GM19397 (cell line): Measurements from ENCODE around the gene PITPNM2.
"Not testable (repeated sequence)": the region's sequence is repeated elsewhere in the genome, so short reads cannot be mapped to it uniquely, and the experiment has no call there.

Experiments
- ATAC-seq: cut with Tn5 transposase; IDR thresholded peaks from one replicate; pipeline ENCODE4 v1.9.1; 2021; ENCODE audit warnings: mild to moderate bottlenecking, moderate library complexity; ENCODE audit not compliant: unreplicated experiment

PITPNM2 gene

DNA sequence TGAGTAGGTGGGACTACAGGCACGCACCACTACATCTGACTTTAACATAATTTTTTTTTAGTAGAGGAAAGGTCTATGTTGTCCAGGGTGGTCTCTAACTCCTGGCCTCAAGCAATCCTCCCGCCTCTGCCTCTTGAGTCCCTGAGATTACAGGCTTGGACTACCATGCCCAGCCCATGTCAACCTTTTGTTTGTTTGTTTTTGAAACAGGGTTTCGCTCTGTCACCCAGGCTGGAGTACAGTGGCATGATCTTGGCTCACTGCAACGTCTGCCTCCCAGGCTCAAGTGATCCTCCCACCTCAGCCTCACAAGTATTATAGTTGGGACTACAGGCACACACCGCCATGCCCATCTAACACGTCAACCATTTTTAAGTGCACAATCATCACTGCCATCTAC is 29.2 kb downstream of the PITPNM2 start:
- ATAC-seq: no peak

DNA sequence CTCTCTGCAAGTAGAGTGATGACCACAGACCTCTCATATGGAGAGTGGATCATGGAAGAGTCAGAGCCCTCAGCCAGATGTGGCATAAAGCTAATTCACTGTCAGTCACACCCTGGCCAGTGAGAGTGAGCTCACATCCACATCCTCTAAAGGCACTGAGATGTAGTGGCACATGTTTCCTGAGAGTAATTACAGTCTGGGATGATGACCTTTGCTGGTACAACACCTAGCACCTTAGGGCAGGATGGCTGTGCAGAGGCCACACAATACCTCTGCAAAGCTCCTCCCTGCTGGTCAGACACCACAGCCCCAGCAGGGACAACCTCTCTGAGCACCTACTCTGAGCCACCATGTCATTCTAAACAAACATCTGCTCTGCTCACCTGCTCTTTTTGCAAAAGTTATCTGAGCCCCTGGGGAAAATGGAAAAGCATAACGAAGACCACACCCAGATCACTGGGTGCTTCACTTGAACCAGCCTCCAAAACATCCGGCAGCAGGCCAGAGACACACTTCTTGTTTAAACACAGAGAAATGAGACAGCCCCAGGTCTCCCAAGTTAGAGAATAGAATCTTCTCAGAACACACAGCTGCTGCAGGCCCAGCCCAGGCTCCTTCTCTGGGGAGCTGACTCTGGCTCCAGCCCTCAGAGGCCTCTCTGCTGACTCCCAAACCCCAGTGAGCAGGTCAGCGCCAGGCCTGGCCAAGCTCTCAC is 30.3 kb downstream of the PITPNM2 start:
- ATAC-seq: no peak

DNA sequence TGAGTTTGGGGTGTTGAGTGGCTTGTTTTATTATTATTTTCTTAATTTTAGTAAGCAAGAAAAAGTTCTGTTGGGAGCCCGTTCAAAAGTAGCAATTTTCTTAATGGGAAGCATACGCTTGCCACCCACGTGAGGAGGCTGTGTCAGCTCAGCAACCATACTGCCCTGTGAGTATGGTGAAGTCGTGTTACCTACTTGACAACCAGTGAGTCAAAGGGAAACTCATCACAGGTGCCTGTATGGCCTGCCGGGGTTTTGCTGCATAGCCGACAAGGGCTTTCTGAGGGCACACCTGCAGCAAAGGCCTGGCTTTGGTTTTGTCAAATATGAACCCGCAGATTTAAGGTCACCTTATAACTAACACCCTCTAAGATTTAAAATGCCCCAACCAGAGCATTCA is 31.1 kb downstream of the PITPNM2 start:
- no peak for ATAC-seq

DNA sequence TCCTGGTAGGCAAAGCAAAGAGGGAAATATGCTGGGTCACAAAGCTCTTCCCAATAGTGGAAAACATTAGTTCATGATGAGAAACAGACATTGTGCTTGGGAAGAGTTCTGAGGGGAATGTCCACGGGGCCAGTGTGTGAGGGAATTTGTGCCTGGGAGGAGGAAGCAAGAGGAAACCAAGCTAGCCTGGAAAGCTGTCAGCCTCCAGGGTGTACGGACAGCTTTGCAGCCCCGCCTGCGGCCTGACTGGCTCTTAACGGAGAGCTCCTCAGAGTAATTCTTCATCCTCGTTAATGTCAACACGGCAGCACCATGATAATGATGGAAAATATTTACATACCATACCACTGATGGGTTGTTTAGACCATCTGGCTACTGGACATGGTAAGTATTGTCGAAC is 32.4 kb downstream of the PITPNM2 start:
- ATAC-seq: no peak

DNA sequence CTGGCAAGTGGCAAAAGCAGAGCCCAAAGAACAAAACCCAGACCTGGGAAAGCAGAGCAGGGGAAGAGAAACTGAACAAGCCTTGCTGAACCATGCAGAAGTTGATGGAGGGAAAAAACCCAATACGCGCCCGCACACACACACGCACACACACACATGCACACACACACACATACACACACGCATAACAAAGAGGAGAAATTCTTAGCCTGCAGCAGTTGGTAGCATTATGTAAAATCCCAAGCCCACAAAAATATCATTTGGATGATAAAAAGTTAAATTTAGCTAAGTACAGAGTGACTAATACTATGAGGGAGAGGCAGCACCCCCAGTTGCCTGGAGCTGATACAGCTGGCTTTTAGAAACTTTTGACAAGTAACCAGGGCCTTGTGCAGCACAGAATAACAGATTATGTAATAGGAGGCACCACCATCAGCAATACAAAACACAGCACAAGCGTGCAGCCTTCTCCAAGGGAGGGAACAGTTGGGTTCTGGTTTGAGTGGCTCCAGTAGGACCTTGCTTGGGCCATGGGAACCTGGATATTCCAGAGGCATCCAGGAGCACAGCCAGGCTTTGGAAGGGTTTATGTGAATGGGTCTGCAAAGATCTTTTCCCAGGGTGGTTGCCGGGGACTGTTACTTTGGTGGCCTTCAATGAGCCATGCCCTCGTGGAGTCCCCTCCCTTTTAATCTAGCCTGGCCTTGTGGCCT is 35.3 kb downstream of the PITPNM2 start:
- ATAC-seq: no peak

DNA sequence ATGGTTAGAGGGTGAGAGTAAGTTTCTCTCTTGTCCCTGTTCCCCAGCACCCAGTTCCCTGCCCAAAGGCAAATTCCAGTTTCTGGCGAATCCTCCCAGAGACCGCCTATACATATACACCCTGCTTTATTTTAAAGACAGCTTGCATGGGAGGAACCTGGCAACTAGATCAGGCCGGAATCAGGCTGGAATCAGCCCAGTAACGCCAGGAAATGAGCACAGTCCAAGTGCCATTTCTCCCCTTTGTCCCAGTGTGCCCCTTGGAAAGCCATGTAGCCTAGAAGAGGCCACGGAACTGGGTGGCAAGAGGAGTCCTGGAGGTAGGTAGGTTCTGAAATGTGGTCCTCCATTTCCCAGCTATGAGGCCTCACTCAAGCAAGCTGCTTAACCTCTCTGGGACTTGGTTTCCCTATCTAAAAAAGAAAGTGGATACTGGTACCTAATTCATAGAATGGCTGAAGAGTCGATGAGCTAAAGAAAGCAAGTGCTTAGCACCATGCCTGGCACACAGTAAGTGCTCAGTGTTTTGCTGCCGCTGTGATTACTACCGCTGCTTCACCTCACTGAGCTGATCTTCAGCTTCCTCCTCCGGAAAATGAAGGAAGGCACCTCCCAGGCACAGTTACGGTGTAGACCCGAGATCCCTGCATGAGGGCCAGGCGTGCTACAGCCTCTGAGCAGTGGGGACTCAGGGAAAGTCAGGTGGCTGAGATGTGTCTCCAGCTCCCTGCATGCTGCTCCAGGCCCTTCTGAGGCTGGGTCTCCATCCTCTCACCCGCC is 36.4 kb downstream of the PITPNM2 start:
- no peak for ATAC-seq

DNA sequence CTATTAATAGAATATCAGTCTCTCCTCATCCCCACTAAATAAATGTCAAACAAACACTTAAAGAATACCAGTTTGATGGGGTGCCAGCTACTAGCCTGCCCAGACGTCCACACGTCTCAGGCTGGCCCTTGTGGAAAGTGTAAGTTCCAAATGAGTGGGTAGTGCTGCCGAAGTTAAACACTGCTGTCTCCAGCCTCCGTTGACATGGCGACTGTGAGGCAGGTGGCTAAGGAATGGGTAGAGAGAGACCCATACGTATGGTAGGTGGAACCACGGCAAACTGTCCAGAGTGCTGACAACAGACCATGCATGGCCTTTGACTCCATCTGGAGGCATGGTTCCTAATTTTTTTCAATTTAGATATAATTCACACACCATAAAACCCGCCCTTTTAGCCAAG is 37.9 kb downstream of the PITPNM2 start:
- no peak for ATAC-seq

DNA sequence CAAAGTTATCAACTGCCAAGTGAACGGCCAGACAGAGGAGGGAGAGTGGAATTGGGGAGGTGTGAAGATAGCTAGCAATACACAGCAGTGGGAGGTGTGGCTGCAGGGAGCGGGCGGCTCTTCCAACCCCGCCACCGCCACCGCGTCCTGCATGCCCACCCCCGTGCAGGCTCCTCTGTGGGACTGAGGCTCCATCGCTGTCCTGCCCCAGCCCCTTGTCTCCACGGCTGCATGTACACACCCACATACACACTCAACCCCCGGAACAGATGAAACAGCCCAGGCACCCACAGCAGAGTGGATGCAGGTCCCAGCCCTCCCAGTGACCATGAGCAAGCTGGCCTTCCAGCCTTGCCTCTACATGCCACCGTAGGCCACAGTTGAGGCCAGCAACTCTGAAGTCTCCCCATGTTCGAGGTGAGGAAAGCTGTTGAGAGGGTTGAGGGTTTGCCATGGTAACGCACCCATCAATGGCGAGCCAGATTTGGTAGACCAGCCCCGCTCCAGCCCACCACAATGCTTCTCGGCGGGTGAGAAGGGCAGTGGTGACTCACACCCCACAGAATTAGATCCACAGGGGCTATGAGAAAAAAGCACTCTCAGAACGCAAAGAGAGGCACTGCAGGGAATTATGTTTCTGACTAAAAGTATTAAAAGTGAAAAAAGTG is 39.3 kb downstream of the PITPNM2 start:
- no peak for ATAC-seq

DNA sequence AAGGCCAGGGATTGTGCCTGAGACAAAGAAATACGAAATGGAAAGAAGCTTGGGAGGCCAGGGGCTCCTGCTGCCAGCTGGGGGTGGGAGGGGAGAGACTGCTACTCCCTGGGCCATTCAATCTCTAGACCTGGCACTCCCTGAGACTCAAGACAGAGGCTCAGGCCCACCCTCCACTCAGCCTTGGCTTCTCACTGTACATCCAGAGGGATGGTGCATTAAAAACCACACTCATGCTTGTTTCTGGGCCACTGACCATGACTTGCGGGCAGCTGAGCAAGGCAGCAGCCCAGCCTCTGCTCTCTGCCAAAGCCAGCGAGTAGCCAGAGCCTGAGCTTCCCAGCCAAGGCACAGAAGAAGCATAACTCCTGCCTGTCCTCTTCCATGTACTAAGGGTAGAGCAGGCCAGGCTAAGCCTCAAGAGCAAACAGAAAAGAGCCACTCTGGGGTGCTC is 41.5 kb downstream of the PITPNM2 start:
- no peak for ATAC-seq

DNA sequence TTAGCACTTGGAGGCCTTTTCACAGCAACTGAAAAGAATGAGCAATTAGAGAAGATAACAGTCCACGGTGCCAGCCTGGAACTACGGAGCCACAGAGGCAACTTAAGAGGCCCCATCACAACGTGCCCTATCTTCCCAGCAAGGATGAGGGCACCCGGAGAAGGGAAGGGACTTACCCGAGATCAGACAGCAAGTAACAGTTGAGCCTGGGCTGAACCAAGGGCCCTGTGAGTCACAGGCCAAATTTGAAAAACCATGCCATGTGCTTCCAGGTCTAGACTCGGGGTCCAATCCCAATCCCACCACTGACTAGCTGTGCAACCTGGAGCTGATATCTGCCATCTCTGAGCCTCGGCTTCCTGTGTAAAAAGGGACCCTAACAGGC is 42.2 kb downstream of the PITPNM2 start:
- no peak for ATAC-seq

DNA sequence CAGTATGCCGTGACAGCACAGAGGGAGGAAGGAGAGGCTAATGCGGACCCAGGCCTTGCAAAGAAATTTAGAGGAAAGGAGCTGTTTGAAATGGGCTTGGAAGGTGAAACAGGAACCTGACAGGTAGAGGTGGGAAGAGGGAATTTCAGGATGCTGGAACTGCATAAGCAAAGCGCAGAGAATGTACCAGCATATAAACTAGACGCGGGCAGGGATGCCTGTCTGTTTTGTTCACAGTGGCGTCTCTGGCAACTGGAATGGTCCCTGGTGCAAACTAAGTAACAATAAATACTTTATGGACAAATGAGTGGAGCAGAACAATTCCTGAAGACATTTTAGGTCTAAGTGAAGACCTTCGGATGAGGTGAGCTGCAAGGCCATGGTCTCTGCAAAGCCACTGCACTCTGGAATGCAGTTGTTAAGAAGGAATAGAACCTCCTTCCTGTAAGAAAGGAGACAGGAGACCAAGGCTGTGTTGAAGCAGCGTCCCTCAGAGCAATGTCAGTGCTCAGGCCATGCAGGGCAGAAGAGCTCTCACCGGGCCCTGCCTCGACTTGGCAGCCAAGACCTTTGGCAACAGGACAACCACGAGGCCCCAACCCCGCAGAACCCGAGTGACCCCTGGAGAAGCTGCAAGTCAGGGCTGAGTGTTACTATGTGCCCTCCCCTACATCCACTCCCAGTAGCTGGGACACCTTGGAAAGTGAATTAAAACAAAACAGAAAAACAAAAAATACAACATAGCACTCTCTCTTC is 42.8 kb downstream of the PITPNM2 start:
- ATAC-seq: no peak

DNA sequence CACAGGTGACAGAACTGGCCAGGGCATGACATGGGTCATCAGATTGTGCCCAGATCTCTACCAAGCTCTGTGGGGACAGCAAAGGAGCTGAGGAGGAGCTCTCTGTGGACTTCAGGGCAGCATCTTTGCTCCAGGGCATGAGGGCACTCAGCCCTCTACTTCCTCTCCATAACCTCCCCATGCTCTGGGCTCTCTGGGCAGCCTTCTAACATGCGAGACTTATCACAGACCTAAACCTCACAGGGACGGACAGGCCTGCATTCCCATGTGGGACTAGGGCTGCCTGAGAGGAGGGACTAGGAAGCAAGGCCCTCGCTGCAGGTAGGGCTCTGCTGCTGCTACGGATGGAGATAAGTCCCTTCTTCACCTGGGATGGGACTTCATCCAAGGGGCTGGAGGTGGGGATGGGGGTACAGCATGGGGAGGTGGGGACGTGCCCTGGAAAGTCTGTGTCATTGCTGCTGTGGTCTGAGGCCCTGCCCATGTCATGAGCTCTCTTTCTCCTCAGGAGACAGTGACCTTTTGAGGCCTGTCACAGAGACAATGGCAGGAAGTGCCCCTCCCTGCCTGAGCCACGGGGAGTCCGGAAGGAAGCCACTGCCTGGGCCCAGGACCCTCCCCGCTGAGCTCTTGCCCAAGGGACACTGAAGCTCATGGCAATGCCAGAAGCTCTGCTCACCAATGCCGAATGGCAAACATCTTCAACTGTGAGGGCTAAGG is 44.1 kb downstream of the PITPNM2 start:
- no peak for ATAC-seq

DNA sequence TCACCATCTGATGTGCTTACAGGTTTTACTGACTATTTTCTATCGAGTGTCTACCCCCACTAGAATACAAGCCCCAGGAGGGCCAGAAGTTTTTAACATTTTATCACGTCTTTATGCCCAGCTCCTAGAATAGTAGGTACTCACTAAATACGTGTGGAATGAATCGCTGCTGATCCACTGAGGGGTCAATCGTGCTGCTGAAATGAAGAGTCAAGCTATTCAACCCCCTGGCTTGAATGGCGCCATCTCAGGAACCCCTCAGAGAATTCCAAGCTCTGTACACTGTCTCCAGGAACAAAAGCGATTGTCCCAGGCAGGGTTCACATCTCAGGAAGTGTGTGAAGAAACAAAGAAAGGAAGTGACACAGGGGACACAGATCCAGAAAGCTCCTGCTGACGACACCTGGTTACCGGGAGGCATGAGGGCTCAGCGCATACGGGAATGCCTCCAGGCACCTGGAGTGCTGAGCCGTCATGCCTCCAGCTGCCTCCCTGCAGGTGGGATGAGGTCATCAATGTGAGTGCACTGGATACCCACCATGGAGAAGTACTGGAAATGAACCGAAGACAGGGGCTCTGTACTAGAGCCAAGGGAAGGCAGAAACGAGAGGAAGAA is 45.6 kb downstream of the PITPNM2 start:
- ATAC-seq: no peak

DNA sequence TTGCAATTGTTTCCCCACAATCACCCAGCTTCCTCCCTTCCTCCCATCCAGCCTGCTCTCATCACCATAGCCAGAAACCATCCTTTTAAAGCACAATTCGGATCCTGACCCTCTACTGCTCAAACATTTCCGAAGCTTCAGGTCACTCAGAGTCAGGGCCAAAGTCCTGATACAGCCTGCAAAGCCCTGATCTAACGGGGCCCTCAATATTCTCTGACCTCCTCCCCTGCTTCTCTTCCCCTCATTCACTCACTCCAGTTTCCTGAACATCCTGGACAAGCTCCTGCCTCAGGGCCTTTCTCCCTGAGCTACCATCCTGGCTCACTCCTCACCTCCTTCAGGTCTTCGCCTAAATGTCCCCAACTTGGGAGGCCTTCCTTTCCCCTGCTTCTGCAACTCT is 46.1 kb downstream of the PITPNM2 start:
- no peak for ATAC-seq

DNA sequence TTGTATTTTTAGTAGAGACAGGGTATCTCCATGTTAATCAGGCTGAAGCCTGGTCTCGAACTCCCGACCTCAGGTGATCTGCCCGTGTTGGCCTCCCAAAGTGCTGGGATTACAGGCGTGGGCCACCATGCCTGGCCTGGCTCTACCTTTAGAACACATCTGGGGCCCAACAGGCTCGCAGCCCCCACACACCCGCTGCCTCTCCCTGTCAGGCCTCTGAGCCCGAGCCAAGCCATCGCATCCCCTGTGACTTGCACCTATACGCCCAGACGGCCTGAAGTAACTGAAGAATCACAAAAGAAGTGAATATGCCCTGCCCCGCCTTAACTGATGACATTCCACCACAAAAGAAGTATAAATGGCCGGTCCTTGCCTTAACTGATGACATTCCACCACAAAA is 46.8 kb downstream of the PITPNM2 start:
- ATAC-seq: not testable (repeated sequence)

DNA sequence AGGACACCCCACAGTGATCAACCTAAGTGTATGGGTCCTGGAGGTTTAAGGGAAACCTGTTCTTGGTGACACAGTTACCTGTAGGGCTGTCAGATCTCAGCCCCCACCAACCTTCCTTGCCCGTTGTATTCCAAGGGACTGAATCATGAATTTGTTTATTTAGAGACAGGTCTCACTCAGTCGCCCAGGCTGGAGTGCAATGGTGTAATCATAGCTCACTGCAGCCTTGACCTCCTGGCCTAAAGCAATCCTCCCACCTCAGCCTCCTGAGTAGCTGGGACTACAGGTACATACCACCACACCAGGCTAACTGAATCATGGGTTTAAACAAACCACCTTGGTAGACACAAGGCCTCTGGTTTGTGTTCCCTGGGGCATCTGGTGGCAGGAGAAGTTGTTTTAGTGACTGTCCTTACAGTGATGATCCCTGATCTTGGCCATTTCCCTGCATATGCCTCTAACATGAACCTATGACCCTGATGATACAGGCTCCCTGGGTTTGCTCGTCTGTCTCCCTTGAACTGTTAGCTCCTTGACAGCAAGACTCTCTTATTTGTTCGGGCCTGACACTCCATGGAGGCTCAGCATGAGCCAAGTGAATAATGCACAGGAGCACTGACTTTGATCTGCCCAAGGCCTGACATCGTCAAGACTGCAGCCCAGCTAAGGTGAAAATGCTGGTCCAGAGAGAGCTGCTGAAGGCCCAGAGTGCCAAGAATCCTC is 47.9 kb downstream of the PITPNM2 start:
- no peak for ATAC-seq

DNA sequence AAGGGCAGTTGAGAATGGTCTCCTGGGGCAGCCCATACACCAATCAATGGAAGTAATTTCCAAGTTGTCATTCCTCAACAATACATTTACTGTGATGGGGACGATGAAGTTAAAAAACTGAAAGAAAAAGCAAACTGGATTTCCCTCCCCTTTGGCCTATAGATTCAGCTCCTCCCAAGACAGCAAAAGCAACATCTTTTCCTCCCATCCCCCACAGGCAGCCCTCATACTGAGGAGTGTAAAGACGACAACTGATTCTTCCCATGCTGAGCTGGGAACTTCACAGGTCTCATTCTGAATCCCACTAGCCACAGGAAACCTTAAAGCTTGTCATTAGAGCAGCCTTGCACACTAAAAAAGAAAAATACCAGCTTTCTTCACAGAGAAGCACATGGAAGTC is 48.5 kb downstream of the PITPNM2 start:
- ATAC-seq: no peak

DNA sequence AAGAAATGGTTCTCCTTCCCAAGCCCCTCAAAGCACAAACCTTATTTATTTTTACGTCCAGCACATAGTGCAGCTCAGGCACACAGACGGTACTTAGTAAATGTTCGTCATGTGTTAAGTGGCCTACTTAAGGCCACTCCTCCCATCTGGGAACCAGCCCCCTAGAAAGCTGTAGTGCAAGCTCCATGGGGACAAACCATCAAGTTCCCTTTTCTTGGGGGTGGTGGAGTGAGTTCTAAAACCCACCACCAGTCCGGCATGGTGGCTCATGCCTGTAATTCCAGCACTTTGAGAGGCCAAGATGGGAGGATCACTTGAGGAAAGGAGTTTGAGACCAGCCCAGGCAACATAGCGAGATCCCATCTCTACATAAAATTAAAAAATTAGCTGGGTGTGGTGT is 49.4 kb downstream of the PITPNM2 start:
- no peak for ATAC-seq
